ENCODE results near the gene REXO5. TPM values are rescaled to one million over a fixed set of nuclear protein-coding genes. Genes with fewer than 3 reads are reported as not detected.
"Not testable (repeated sequence)": the region's sequence is repeated elsewhere in the genome, so short reads cannot be mapped to it uniquely, and the experiment has no call there.

The REXO5 gene, protein sequence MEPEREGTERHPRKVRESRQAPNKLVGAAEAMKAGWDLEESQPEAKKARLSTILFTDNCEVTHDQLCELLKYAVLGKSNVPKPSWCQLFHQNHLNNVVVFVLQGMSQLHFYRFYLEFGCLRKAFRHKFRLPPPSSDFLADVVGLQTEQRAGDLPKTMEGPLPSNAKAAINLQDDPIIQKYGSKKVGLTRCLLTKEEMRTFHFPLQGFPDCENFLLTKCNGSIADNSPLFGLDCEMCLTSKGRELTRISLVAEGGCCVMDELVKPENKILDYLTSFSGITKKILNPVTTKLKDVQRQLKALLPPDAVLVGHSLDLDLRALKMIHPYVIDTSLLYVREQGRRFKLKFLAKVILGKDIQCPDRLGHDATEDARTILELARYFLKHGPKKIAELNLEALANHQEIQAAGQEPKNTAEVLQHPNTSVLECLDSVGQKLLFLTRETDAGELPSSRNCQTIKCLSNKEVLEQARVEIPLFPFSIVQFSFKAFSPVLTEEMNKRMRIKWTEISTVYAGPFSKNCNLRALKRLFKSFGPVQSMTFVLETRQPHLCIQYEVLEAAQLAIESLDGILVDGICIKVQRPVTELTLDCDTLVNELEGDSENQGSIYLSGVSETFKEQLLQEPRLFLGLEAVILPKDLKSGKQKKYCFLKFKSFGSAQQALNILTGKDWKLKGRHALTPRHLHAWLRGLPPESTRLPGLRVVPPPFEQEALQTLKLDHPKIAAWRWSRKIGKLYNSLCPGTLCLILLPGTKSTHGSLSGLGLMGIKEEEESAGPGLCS
- 5.2 TPM for total RNA-seq

DNA sequence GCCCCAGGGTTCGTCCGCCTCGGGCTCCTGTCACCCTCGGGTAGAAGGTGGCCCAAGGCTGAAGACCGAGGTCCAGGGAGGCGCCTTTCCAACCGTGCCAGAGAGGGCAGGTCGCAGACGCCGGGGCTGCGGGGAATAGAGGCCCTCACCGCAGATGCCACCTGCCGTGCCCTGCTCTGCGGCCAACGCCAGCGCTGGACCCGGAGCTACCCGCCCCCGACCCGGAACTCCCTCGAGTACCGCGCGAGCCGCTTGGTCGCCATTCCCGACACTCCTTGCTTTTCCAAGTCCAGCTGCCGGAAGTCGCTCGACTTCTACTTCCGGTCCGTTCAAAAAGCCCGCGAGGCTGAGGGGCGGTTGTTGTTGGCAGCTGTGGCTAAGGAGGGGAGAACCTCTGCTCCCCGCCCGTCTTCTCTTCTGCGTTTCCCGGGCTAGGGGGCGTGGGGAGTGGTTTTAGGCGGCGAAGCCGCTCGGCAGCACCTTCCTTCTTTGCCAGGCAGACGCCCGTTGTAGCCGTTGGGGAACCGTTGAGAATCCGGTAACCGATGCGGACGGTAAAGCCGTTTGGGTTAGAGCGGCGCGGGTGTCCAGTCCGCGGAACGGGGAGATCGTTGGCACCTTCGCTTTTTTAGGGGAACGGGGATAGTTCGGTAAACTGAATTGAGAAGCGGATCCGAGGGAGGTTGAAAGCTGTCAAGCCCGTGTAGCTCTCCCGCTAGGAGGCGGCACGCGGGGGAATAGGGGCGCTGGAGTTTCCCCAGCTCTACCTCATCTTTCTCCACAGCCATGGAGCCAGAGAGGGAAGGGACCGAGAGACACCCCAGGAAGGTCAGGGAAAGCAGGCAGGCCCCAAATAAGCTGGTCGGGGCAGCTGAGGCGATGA, at the start of gene REXO5, which contains the start of gene ERI2:
Gene REXO5, plus strand, starts transcription at position 360 of the 883 bp plus-strand sequence. Its CDS starts 427 bp downstream, at position 787.
Gene ERI2, minus strand, starts transcription at position 305 of the 883 bp plus-strand sequence. Its CDS starts 42 bp downstream, at position 263.
- no peaks in the 10 kb centered on the region for H3K27me3 ChIP-seq (ENCODE audit: control insufficient read depth in 3 of 3, insufficient read depth in 3 of 3, low read length in 3 of 3)
- peaks cover 9 to 12% (median 10%) of the 10 kb centered on the region in 3 donors for H3K4me1 ChIP-seq (ENCODE audit: control insufficient read depth in 3 of 3, insufficient read depth in 3 of 3, low read length in 3 of 3)
- peak within 1 kb of the TSS; percentile 93 to 98 (median 93) for H3K4me3 ChIP-seq (ENCODE audit: low read length in 3 of 3)
- no peaks in the 10 kb centered on the region for H3K9me3 ChIP-seq (ENCODE audit: control insufficient read depth in 3 of 3, low read length in 3 of 3)
- H3K27ac ChIP-seq (ENCODE audit: low read depth, low read length) = peak within 1 kb of the TSS; percentile 76
- peak within 1 kb of the TSS; percentile 89 to 97 (median 94) for H3K9ac ChIP-seq (ENCODE audit: low read depth in 1 of 3, low read length in 3 of 3)
- peaks cover 0 to 4% (median 0%) of the 10 kb centered on the region in 3 donors for H3K36me3 ChIP-seq (ENCODE audit: control insufficient read depth in 3 of 3, insufficient read depth in 3 of 3, low read length in 3 of 3)

DNA sequence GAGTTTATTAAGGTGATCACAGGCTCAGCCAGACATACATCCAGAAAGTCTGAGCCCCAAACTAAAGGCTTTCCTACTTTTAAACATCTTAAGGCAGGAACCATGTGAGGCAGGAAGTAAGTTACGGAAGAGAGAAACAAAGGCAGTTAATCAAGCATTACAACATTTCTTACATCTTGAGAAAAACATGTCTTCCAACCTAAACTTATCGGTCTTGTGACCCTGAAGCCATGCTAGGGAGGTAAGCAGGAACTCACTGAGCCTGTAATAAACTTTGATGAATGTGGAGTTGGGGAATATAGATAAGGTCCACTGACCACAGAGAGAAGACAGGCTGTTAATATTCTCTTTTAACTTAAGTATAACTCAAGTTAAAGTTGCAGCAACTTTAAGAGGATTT, 46.0 kb upstream of the REXO5 start:
- Histone ChIP-seq H3K36me3 (ENCODE audit: control insufficient read depth in 3 of 3, insufficient read depth in 3 of 3, low read length in 3 of 3) (no peaks in the 10 kb centered on the region), H3K27me3 (ENCODE audit: control insufficient read depth in 3 of 3, insufficient read depth in 3 of 3, low read length in 3 of 3) (no peaks in the 10 kb centered on the region), H3K4me1 (ENCODE audit: control insufficient read depth in 3 of 3, insufficient read depth in 3 of 3, low read length in 3 of 3) (no peaks in the 10 kb centered on the region), H3K9ac (ENCODE audit: low read depth in 1 of 3, low read length in 3 of 3) (no peak overlapping the region), H3K4me3 (ENCODE audit: low read length in 3 of 3) (no peak overlapping the region), H3K27ac (ENCODE audit: low read depth, low read length) (no peak overlapping the region), H3K9me3 (ENCODE audit: control insufficient read depth in 3 of 3, low read length in 3 of 3) (no peaks in the 10 kb centered on the region)

DNA sequence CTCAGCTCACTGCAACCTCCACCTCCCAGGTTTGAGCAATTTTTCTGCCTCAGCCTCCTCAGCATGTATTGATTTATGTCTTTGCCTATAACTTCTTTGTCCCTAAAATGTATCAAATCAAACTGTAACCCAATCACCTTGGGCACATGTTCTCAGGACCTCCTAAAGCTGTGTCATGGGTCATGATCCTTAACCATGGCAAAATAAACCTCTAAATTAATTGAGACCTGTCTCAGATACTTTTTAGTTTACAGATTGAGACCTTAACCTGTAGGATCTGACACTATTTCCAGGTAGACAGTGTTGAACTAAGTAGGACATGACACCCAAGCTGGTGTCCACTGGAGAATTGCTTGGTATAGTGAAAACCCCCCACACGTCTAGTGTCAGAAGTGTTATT, 45.2 kb upstream of the REXO5 start:
- no peaks in the 10 kb centered on the region for H3K4me1 ChIP-seq (ENCODE audit: control insufficient read depth in 3 of 3, insufficient read depth in 3 of 3, low read length in 3 of 3)
- H3K9ac ChIP-seq (ENCODE audit: low read depth in 1 of 3, low read length in 3 of 3) = no peak overlapping the region
- H3K36me3 ChIP-seq (ENCODE audit: control insufficient read depth in 3 of 3, insufficient read depth in 3 of 3, low read length in 3 of 3) = no peaks in the 10 kb centered on the region
- no peaks in the 10 kb centered on the region for H3K27me3 ChIP-seq (ENCODE audit: control insufficient read depth in 3 of 3, insufficient read depth in 3 of 3, low read length in 3 of 3)
- H3K9me3 ChIP-seq (ENCODE audit: control insufficient read depth in 3 of 3, low read length in 3 of 3) = no peaks in the 10 kb centered on the region
- H3K4me3 ChIP-seq (ENCODE audit: low read length in 3 of 3) = no peak overlapping the region
- H3K27ac ChIP-seq (ENCODE audit: low read depth, low read length) = no peak overlapping the region

DNA sequence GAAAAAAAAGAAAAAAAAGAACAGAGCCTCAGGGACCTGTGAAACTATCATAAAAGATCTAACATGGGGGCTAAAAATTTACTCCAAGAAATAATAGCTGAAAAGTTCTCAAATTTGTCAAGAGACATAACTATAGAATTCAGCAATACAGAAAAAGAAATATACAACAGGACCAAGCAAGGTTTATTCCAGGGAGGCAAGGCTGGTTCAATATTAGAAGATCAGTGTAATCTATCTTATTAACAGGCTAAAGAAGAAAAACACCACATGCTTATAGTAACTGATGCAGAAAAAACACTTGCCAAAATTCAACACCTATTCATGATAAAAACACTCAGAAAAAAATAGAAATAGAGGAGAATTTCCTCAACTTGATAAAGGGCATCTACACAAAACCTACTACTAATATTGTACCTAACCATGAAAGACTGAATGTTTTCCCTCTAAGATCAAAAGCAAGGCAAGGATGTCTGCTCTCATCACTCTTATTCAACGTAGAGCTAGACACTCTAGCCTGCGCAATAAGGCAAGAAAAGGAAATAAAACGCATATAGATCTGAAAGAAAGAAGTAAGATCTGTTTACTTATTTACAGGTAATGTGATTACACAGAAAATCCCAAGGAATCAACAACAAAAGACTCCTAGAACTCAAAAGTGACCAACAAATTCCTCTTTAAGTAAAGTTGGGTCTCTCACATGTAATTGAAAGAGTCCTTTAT, 43.8 kb upstream of the REXO5 start:
- Histone ChIP-seq H3K27me3 (ENCODE audit: control insufficient read depth in 3 of 3, insufficient read depth in 3 of 3, low read length in 3 of 3) (no peaks in the 10 kb centered on the region), H3K4me1 (ENCODE audit: control insufficient read depth in 3 of 3, insufficient read depth in 3 of 3, low read length in 3 of 3) (no peaks in the 10 kb centered on the region), H3K4me3 (ENCODE audit: low read length in 3 of 3) (no peak overlapping the region), H3K27ac (ENCODE audit: low read depth, low read length) (no peak overlapping the region), H3K9ac (ENCODE audit: low read depth in 1 of 3, low read length in 3 of 3) (no peak overlapping the region), H3K36me3 (ENCODE audit: control insufficient read depth in 3 of 3, insufficient read depth in 3 of 3, low read length in 3 of 3) (no peaks in the 10 kb centered on the region), H3K9me3 (ENCODE audit: control insufficient read depth in 3 of 3, low read length in 3 of 3) (no peaks in the 10 kb centered on the region)

DNA sequence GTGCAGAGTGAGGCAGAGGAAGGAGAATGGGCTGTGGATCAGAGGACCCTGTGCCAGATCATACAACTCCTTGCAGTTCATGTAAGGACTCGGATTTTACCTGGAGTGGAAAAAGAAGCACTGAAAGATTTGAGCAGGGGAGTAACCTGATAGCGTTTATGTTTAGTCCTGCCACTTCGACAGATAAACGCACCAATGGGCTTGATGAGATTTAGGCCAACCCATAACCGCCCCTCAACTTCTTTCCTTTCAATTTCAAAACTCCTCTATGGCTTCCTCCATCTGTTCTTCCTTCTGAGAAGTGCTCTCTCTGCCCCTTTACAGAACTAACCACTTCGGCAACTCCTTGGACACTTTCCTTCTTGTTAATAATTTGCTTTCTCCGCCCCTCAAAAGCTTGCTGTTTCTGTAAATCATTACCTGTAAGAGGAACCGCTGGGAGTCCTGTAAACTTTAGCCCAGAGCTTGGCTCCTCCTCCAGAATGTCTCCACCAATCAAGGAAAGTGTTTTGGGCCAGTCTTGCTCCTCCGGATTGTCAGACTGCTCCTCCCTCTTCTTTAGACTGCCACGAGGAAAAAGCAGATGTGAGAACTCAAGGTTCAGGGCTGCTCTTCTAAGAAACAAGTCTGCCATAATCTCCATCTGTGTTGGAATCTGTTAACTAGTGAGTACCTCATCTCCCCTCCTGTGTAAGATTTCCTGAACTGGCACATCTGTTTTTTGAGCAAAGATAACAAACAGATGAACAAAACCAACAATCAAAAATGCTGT, 42.7 kb upstream of the REXO5 start, which contains the start of gene ACSM3:
Gene ACSM3, plus strand, starts transcription at position 554 of the 772 bp plus-strand sequence. CDS start 6,021 bp downstream, outside the sequence.
- Histone ChIP-seq H3K9me3 (ENCODE audit: control insufficient read depth in 3 of 3, low read length in 3 of 3) (no peaks in the 10 kb centered on the region), H3K4me1 (ENCODE audit: control insufficient read depth in 3 of 3, insufficient read depth in 3 of 3, low read length in 3 of 3) (no peaks in the 10 kb centered on the region), H3K9ac (ENCODE audit: low read depth in 1 of 3, low read length in 3 of 3) (no peak within 1 kb of the TSS), H3K4me3 (ENCODE audit: low read length in 3 of 3) (peak within 1 kb of the TSS; percentile 46 to 74 (median 55)), H3K36me3 (ENCODE audit: control insufficient read depth in 3 of 3, insufficient read depth in 3 of 3, low read length in 3 of 3) (no peaks in the 10 kb centered on the region), H3K27ac (ENCODE audit: low read depth, low read length) (no peak within 1 kb of the TSS), H3K27me3 (ENCODE audit: control insufficient read depth in 3 of 3, insufficient read depth in 3 of 3, low read length in 3 of 3) (no peaks in the 10 kb centered on the region)

DNA sequence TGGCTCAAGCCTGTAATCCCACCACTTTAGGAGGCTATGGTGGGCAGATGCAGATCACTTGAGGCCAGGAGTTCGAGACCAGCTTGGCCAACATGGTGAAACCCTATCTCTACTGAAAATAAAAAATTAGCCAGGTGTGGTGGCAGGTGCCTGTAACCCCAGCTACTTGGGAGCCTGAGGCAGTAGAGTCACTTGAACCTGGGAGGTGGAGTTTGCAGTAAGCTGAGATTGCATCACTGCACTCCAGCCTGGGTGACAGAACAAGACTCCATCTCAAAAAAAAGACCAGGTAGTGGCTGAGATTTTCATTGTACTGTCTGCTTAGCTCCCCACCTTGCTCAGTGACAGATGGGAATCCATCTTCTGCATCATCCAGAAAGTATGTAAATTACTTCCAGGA, 41.9 kb upstream of the REXO5 start:
- not testable (repeated sequence) for H3K27me3 ChIP-seq (ENCODE audit: control insufficient read depth in 3 of 3, insufficient read depth in 3 of 3, low read length in 3 of 3); H3K9ac ChIP-seq (ENCODE audit: low read depth in 1 of 3, low read length in 3 of 3); H3K36me3 ChIP-seq (ENCODE audit: control insufficient read depth in 3 of 3, insufficient read depth in 3 of 3, low read length in 3 of 3); H3K4me1 ChIP-seq (ENCODE audit: control insufficient read depth in 3 of 3, insufficient read depth in 3 of 3, low read length in 3 of 3); H3K27ac ChIP-seq (ENCODE audit: low read depth, low read length); H3K9me3 ChIP-seq (ENCODE audit: control insufficient read depth in 3 of 3, low read length in 3 of 3); H3K4me3 ChIP-seq (ENCODE audit: low read length in 3 of 3)

DNA sequence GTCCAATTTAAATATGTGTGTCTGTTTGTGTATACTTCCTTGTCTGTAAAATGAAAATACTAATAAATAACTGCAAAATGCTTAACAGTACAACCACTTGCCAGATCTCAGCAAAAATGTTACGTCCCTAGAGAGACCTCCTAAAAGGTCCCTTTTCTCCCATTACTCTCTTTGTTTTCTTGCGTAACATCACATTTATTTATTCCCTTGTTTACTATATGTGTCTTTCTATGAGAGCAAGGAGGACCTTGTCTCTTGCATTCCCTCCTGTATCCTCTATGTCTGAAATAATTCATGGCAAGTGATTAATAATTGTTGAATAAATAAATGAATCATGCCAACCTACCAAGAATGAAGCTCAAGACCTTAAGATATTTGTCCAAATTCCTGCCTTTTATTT, 40.6 kb upstream of the REXO5 start:
- no peak overlapping the region for H3K27ac ChIP-seq (ENCODE audit: low read depth, low read length)
- no peaks in the 10 kb centered on the region for H3K4me1 ChIP-seq (ENCODE audit: control insufficient read depth in 3 of 3, insufficient read depth in 3 of 3, low read length in 3 of 3)
- no peak overlapping the region for H3K9ac ChIP-seq (ENCODE audit: low read depth in 1 of 3, low read length in 3 of 3)
- H3K27me3 ChIP-seq (ENCODE audit: control insufficient read depth in 3 of 3, insufficient read depth in 3 of 3, low read length in 3 of 3) = no peaks in the 10 kb centered on the region
- no peak overlapping the region for H3K4me3 ChIP-seq (ENCODE audit: low read length in 3 of 3)
- no peaks in the 10 kb centered on the region for H3K36me3 ChIP-seq (ENCODE audit: control insufficient read depth in 3 of 3, insufficient read depth in 3 of 3, low read length in 3 of 3)
- no peaks in the 10 kb centered on the region for H3K9me3 ChIP-seq (ENCODE audit: control insufficient read depth in 3 of 3, low read length in 3 of 3)

DNA sequence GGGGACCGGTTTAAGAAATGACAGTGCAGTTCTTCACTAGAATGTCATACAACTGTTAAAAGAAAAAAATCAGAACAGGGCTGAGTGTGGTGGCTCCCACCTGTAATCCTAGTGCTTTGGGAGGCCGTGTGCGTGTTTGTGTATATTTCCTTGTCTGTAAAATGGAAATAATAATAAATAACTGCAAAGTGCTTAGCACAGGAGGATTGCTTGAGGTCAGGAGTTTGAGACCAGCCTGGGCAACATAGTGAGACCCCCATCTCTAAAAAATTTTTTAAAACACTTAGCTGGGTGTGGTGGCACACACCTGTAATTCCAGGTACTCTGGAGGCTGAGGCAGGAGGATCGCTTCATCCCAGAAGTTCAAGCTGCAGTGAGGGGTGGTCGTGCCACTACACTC, 40.0 kb upstream of the REXO5 start:
- H3K27me3 ChIP-seq (ENCODE audit: control insufficient read depth in 3 of 3, insufficient read depth in 3 of 3, low read length in 3 of 3) = no peaks in the 10 kb centered on the region
- H3K4me3 ChIP-seq (ENCODE audit: low read length in 3 of 3) = no peak overlapping the region
- H3K9ac ChIP-seq (ENCODE audit: low read depth in 1 of 3, low read length in 3 of 3) = no peak overlapping the region
- no peaks in the 10 kb centered on the region for H3K4me1 ChIP-seq (ENCODE audit: control insufficient read depth in 3 of 3, insufficient read depth in 3 of 3, low read length in 3 of 3)
- H3K36me3 ChIP-seq (ENCODE audit: control insufficient read depth in 3 of 3, insufficient read depth in 3 of 3, low read length in 3 of 3) = no peaks in the 10 kb centered on the region
- H3K27ac ChIP-seq (ENCODE audit: low read depth, low read length) = no peak overlapping the region
- no peaks in the 10 kb centered on the region for H3K9me3 ChIP-seq (ENCODE audit: control insufficient read depth in 3 of 3, low read length in 3 of 3)

Data from skeletal muscle tissue (tissue), 4 donors.